HL-60 (cell line): Measurements from ENCODE around the gene ATF6B.

Experiments
- DNase-seq, 2 experiments: peaks; one replicate each; pipeline ENCODE4 v3.0.0-alpha.2; 2010 to 2020; ENCODE audit warnings: low read depth in 1 of 2, low spot score in 1 of 2
- H3K27ac ChIP-seq: fragments of 250-450 bp; sonication (Bioruptor Pico); replicated peaks from 2 replicates; pipeline ENCODE4 v1.5.1; 2020; ENCODE audit warnings: mild to moderate bottlenecking, moderate library complexity
- H3K27me3 ChIP-seq: fragments of 250-450 bp; sonication (Bioruptor Pico); 2 replicates; pipeline ENCODE4 v1.5.1; 2021; ENCODE audit warnings: mild to moderate bottlenecking, moderate library complexity; ENCODE audit not compliant: insufficient read depth, poor library complexity, severe bottlenecking
- H3K4me3 ChIP-seq: replicated peaks from 2 replicates; pipeline ENCODE4 v1.5.1; 2011; ENCODE audit warnings: mild to moderate bottlenecking, control low read depth, low read length; ENCODE audit not compliant: insufficient read depth
- GABPA ChIP-seq: IDR thresholded peaks from 2 replicates; pipeline ENCODE4 v1.6.1; 2012; ENCODE audit warnings: low read depth
- POLR2AphosphoS5 ChIP-seq: IDR thresholded peaks from 2 replicates; pipeline ENCODE4 v1.6.1; 2012; ENCODE audit warnings: low read depth
- SPI1 ChIP-seq: IDR thresholded peaks from 2 replicates; pipeline ENCODE4 v1.6.1; 2012; ENCODE audit warnings: low read depth, mild to moderate bottlenecking, borderline replicate concordance
- TF ChIP-seq, protein P1 (sequence below): IDR thresholded peaks from 2 replicates; pipeline ENCODE4 v1.6.1; 2012; ENCODE audit warnings: low read depth; ENCODE audit not compliant: insufficient replicate concordance
- TF ChIP-seq, protein P2 (sequence below): IDR thresholded peaks from one replicate; pipeline ENCODE4 v1.5.1; 2011; ENCODE audit warnings: low read length, control low read depth, inconsistent platforms; ENCODE audit not compliant: insufficient read depth

Gene ATF6B

DNA sequence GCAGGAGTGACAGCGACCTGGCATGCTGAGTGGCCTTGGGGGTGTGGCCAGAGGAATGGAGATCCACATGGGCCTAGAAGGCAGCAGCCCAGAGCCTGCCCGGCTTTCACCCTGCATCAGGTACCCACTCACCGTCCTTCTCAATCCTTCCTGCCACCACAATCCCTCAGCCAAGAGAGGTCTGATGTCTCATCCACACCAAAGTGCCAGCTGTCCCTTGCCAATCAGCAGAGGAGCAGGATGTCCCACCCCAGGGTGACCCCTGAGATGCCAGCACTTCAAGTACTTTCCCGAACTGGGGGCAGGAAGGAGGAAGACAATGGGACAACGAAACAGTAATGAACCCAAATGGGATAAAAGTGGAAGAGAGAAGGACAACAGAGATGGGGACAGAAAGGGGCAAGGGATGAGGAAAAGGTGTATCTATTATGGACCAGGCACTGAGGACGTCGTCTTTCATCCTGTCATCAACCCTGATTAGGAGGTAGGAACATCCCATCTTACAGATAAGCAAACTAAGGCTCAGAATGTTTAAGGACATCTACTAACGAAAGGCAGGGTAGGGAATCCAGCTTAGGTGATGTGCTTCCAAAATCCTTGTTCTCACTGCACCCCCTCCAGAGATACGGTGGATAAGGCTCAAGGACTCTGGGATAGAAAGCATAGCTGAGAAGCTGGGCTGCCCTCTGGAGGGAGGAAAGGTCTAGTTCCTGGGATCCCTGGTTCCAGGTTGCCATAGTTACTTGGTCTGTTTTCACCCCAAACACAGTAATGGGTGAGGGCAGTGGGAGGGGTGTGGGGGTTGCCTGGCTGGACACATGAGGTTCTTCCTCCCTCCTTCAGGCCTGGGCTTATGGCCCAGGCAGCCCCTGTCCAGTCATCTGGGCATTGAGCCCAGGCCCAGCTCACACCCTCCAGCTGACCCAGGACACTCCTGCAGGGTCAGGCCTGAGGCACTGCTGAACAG lies 14.4 kb downstream of the ATF6B start:
- peaks cover 9% of the 10 kb centered on the region for H3K27me3 ChIP-seq
- no peak overlapping the region for H3K27ac ChIP-seq
- no peak overlapping the region for H3K4me3 ChIP-seq
- TF ChIP-seq, protein P1, sequence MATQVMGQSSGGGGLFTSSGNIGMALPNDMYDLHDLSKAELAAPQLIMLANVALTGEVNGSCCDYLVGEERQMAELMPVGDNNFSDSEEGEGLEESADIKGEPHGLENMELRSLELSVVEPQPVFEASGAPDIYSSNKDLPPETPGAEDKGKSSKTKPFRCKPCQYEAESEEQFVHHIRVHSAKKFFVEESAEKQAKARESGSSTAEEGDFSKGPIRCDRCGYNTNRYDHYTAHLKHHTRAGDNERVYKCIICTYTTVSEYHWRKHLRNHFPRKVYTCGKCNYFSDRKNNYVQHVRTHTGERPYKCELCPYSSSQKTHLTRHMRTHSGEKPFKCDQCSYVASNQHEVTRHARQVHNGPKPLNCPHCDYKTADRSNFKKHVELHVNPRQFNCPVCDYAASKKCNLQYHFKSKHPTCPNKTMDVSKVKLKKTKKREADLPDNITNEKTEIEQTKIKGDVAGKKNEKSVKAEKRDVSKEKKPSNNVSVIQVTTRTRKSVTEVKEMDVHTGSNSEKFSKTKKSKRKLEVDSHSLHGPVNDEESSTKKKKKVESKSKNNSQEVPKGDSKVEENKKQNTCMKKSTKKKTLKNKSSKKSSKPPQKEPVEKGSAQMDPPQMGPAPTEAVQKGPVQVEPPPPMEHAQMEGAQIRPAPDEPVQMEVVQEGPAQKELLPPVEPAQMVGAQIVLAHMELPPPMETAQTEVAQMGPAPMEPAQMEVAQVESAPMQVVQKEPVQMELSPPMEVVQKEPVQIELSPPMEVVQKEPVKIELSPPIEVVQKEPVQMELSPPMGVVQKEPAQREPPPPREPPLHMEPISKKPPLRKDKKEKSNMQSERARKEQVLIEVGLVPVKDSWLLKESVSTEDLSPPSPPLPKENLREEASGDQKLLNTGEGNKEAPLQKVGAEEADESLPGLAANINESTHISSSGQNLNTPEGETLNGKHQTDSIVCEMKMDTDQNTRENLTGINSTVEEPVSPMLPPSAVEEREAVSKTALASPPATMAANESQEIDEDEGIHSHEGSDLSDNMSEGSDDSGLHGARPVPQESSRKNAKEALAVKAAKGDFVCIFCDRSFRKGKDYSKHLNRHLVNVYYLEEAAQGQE, result no peak
- DNase-seq, result no peak

DNA sequence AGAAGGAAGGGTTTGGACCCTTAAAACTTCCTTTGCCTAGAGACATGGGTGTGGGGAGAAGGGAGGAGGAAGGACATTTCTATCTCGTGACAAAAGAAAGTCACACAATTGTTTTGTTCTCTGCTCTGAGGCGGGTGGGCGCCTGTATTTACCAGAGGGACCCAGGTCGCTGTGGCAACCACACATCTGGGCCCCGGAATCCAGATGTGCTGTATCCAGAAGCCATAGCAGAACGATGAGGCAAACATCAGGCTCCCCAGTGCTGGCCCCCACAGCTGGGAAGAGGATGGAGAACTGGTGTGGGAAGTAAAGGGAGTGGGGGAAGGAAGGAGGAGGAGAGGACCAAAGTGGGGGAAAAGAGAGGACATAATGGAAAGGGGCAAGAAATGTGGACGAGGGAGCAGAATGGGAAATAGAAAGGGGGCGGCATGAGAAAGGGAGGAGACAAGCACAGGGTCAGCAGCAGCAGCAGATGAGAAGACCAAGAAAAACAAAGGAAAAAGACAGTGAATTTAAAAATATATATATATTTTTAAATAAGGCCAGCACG lies 15.5 kb downstream of the ATF6B start:
- H3K4me3 ChIP-seq, result no peak overlapping the region
- TF ChIP-seq SPI1 (no peak), GABPA (no peak), POLR2AphosphoS5 (no peak)
- TF ChIP-seq, protein P2, sequence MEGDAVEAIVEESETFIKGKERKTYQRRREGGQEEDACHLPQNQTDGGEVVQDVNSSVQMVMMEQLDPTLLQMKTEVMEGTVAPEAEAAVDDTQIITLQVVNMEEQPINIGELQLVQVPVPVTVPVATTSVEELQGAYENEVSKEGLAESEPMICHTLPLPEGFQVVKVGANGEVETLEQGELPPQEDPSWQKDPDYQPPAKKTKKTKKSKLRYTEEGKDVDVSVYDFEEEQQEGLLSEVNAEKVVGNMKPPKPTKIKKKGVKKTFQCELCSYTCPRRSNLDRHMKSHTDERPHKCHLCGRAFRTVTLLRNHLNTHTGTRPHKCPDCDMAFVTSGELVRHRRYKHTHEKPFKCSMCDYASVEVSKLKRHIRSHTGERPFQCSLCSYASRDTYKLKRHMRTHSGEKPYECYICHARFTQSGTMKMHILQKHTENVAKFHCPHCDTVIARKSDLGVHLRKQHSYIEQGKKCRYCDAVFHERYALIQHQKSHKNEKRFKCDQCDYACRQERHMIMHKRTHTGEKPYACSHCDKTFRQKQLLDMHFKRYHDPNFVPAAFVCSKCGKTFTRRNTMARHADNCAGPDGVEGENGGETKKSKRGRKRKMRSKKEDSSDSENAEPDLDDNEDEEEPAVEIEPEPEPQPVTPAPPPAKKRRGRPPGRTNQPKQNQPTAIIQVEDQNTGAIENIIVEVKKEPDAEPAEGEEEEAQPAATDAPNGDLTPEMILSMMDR, result no peak
- TF ChIP-seq, protein P1, result no peak
- H3K27ac ChIP-seq, result no peak overlapping the region
- DNase-seq, result no peak
- peaks cover 11% of the 10 kb centered on the region for H3K27me3 ChIP-seq

DNA sequence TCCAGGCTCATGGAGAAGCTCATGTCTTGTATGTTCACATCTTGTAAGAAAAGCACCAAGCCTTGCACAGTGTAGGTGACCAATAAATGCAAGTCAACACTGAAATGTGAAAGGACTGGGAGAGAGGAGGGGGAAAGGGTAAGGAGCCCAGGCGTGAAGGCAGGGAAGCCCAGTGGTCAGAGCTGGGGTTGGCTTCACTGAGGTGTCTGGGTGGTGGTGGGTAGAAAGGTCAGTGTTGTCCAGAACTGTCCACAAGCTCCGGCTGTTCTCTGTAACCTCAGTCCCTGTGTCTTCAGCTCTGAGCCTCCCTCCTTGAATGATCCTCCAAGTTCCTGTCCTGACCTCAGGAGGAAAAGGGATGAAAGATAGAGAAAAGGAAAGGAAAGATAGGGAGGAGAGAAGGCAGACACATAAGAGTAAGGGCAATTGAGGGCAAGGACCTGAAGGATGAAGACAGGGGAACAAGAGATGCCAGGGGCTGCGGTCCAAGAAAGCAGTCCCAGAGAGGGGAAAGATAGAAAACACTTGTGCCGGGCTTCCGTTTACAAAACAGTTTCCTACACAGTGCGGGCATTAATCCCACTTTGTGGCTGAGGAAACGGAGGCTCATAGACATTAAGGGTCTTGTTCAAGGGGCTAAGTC lies 16.5 kb downstream of the ATF6B start:
- H3K27ac ChIP-seq, result no peak overlapping the region
- H3K4me3 ChIP-seq, result no peak overlapping the region
- peaks cover 11% of the 10 kb centered on the region for H3K27me3 ChIP-seq
- TF ChIP-seq GABPA (no peak), POLR2AphosphoS5 (no peak), SPI1 (no peak)
- TF ChIP-seq, protein P2, result no peak
- TF ChIP-seq, protein P1, result no peak
- DNase-seq, result no peak
